Esophagus muscularis mucosa (tissue), 4 donors: Measurements from ENCODE around the gene FOXE1. TPM values are rescaled to one million over a fixed set of nuclear protein-coding genes. Genes with fewer than 3 reads are reported as not detected.

Experiments used
- DNase-seq: peaks from one replicate; pipeline ENCODE4 v3.0.0-alpha.2; 2017; ENCODE audit errors: extremely low spot score
- H3K27ac ChIP-seq, 4 donors: fragments of 200-600 bp; sonication (generic); replicated peaks in 1 of 4; 1 replicate in 3 of 4; 2 replicates in 1 of 4; pipeline ENCODE4 v1.5.1; 2016 to 2019; ENCODE audit warnings: mild to moderate bottlenecking in 1 of 4
- H3K27me3 ChIP-seq, 4 donors: fragments of 200-600 bp; sonication (generic); one replicate each; pipeline versions ENCODE4 v1.5.1 to v1.6.0; 2016 to 2019
- H3K36me3 ChIP-seq, 4 donors: fragments of 200-600 bp; sonication (generic); one replicate each; pipeline ENCODE4 v1.5.1; 2016 to 2019
- H3K4me1 ChIP-seq, 4 donors: fragments of 200-600 bp; sonication (generic); one replicate each; pipeline ENCODE4 v1.5.1; 2016 to 2019
- H3K4me3 ChIP-seq, 4 donors: fragments of 200-600 bp; sonication (generic); 1 replicate in 2 of 4; 2 replicates in 2 of 4; pipeline ENCODE4 v1.5.1; 2016 to 2019; ENCODE audit warnings: mild to moderate bottlenecking in 4 of 4, moderate library complexity in 1 of 4
- H3K9me3 ChIP-seq, 4 donors: fragments of 200-600 bp; sonication (generic); 1 replicate in 3 of 4; 2 replicates in 1 of 4; pipeline ENCODE4 v1.5.1; 2016 to 2019
- CTCF ChIP-seq, 3 experiments: fragments of 200-600 bp in 2 of 3; fragments of 450-650 bp in 1 of 3; sonication (generic) in 2 of 3; IDR thresholded peaks; one replicate each; pipeline ENCODE4 v1.5.1; 2017 to 2019; ENCODE audit warnings: antibody characterized with exemption in 3 of 3, mild to moderate bottlenecking in 2 of 3, moderate library complexity in 1 of 3
- EP300 ChIP-seq: sonication (generic); formaldehyde crosslinking; IDR thresholded peaks from one replicate; pipeline ENCODE4 v1.6.1; 2017; ENCODE audit warnings: antibody characterized with exemption
- POLR2A ChIP-seq: fragments of 450-650 bp; IDR thresholded peaks from one replicate; pipeline ENCODE4 v1.6.1; 2017; ENCODE audit warnings: antibody characterized with exemption, moderate library complexity, mild to moderate bottlenecking, low read depth
- POLR2AphosphoS5 ChIP-seq, 2 donors: sonication (generic); formaldehyde crosslinking; IDR thresholded peaks; one replicate each; pipeline ENCODE4 v1.6.1; 2017; ENCODE audit warnings: antibody characterized with exemption in 2 of 2
- WGBS: methylation state at CpG from one replicate; pipeline ENCODE4 v1.1.5; 2018; 5-methylcytosine and 5-hydroxymethylcytosine counted together
- intact Hi-C: fragments of 100-400 bp; cut with DNase I; formaldehyde crosslinking; loops from one replicate; pipeline ENCODE4 v1.15.1; 2023
- total RNA-seq, 4 donors: library from RNA; depleted of rRNA; stranded (reverse); fragments of >200 nt; gene quantifications; one replicate each; pipeline versions ENCODE4 v1.1.0 to v1.2.1, GENCODE V29; 2016

Gene FOXE1
- total RNA-seq, 4 donors from 2014 or later, result not detected

GRCh38 chr9:97904725-97905124 is 51.7 kb downstream of the FOXE1 start:
- peaks cover 7 to 33% (median 20%) of the 10 kb centered on the region in 4 donors for H3K4me1 ChIP-seq
- H3K9me3 ChIP-seq, result no peaks in the 10 kb centered on the region
- DNase-seq, result peak; percentile 19
- intact Hi-C loops, result no loop called here
- no peak overlapping the region for H3K27ac ChIP-seq
- TF ChIP-seq POLR2AphosphoS5 (IDR thresholded peaks at IDR 0.05), result no peak
- no peak overlapping the region for H3K4me3 ChIP-seq
- peaks cover 4 to 59% (median 43%) of the 10 kb centered on the region in 4 donors for H3K36me3 ChIP-seq
- 88% methylated on average over 9 of the region's 9 CpGs for WGBS
- no peaks in the 10 kb centered on the region for H3K27me3 ChIP-seq

- no peak for DNase-seq
- no peaks in the 10 kb centered on the region for H3K27me3 ChIP-seq
- WGBS, result 82% methylated on average over 2 of the region's 2 CpGs
- H3K36me3 ChIP-seq, result peaks cover 9 to 60% (median 46%) of the 10 kb centered on the region in 4 donors
- H3K4me1 ChIP-seq, result peaks cover 7 to 36% (median 20%) of the 10 kb centered on the region in 4 donors
- no peaks in the 10 kb centered on the region for H3K9me3 ChIP-seq
- no peak for TF ChIP-seq POLR2AphosphoS5 (IDR thresholded peaks at IDR 0.05)
- no peak for TF ChIP-seq EP300
- no peak for TF ChIP-seq POLR2A
- no peak for TF ChIP-seq CTCF (IDR thresholded peaks at IDR 0.05)
- H3K4me3 ChIP-seq, result no peak overlapping the region
- no peak overlapping the region for H3K27ac ChIP-seq
- intact Hi-C loops, result no loop called here
Measured at GRCh38 chr9:97905228-97905627, 52.2 kb downstream of the FOXE1 start.

Other genes starting within 250 kb of the FOXE1 start
- gene TSTD2, start 219.9 kb upstream of the FOXE1 start, total RNA-seq, result 10 to 100 TPM; 22.9 to 25.3 (median 23.5) TPM
- 10 to 100 TPM; 12.0 to 14.8 (median 14.6) TPM for gene NCBP1, start 219.4 kb upstream of the FOXE1 start, total RNA-seq
- gene XPA, start 155.9 kb upstream of the FOXE1 start, total RNA-seq, result 10 to 100 TPM; 21.2 to 27.1 (median 22.9) TPM
- 10 to 100 TPM; 16.6 to 22.7 (median 18.8) TPM for gene TRMO, start 69.3 kb downstream of the FOXE1 start, total RNA-seq
- gene HEMGN, start 84.9 kb downstream of the FOXE1 start, total RNA-seq, result 1 to 10 TPM in 1 of 4 donors, not detected in 3; 1.2 TPM
- gene ANP32B, start 130.1 kb downstream of the FOXE1 start, total RNA-seq, result 10 to 100 TPM; 30.2 to 52.7 (median 39.9) TPM
- gene NANS, start 203.5 kb downstream of the FOXE1 start, total RNA-seq, result 10 to 100 TPM; 25.3 to 54.7 (median 37.3) TPM